GM12872 (cell line): Measurements from ENCODE around the gene RAB9A.

Source experiments
- CTCF ChIP-seq: IDR thresholded peaks from 3 replicates; pipeline ENCODE4 v1.5.1; 2011; ENCODE audit warnings: low read depth, mild to moderate bottlenecking, low read length, moderate library complexity; ENCODE audit not compliant: insufficient read depth

Gene RAB9A

GRCh38 chrX:13662355-13662791 lies 26.6 kb upstream of the RAB9A start:
- TF ChIP-seq CTCF = no peak

- TF ChIP-seq CTCF = no peak
Observed at GRCh38 chrX:13664020-13664419, 24.9 kb upstream of the RAB9A start.

GRCh38 chrX:13666836-13667235 lies 22.1 kb upstream of the RAB9A start:
- no peak for TF ChIP-seq CTCF

GRCh38 chrX:13667919-13668318 lies 21.0 kb upstream of the RAB9A start:
- TF ChIP-seq CTCF = no peak

GRCh38 chrX:13669246-13669737 lies 19.6 kb upstream of the RAB9A start:
- TF ChIP-seq CTCF = no peak

- TF ChIP-seq CTCF = no peak
Observed at GRCh38 chrX:13670197-13670596, 18.7 kb upstream of the RAB9A start.

- no peak for TF ChIP-seq CTCF
Observed at GRCh38 chrX:13673016-13673415, 15.9 kb upstream of the RAB9A start.
